Activated naive CD4-positive, alpha-beta T cell (primary cell): ENCODE data around the gene LURAP1L.

Experiments
- DNase-seq, 4 experiments: peaks; one replicate each; lab custom pipeline; 2025; lab: John Stamatoyannopoulos, UW

Gene LURAP1L, protein sequence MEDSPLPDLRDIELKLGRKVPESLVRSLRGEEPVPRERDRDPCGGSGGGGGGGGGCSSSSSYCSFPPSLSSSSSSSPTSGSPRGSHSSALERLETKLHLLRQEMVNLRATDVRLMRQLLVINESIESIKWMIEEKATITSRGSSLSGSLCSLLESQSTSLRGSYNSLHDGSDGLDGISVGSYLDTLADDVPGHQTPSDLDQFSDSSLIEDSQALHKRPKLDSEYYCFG

GRCh38 chr9:12774861-12775678 lies at the start of gene LURAP1L:
TSS of gene LURAP1L (plus strand) at chr9:12775020. CDS start at chr9:12775716, 696 bp downstream.
- no peak for DNase-seq

GRCh38 chr9:12726795-12727194 lies 48.0 kb upstream of the LURAP1L start:
- no peak for DNase-seq

GRCh38 chr9:12730198-12730597 lies 44.6 kb upstream of the LURAP1L start:
- DNase-seq = no peak

DNA sequence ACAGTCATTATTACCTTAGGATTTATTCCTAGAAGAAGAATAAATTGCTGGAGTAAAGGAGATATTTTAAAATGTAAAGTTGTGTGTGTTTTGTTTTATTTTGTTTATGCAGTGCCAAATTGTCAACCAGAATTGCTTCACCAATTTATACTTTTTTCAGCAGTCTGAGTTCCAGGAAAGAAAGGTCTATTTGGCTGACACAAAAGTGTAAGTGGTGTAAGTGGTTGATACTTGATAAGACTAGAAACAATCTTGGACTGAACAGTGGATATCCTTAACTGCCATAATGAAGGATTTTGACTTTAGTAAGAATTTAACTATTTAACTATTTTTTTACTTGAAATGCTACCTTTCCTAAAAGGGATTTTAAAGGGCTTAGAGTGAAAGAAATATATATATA lies 43.9 kb upstream of the LURAP1L start:
- DNase-seq = no peak

- no peak for DNase-seq
Measured at GRCh38 chr9:12732971-12733370, 41.8 kb upstream of the LURAP1L start.

- DNase-seq = no peak
Measured at GRCh38 chr9:12735665-12736064, 39.2 kb upstream of the LURAP1L start.

- DNase-seq = no peak
Measured at GRCh38 chr9:12737871-12738270, 36.9 kb upstream of the LURAP1L start.

GRCh38 chr9:12739014-12739652 lies 35.7 kb upstream of the LURAP1L start:
- DNase-seq = no peak

DNA sequence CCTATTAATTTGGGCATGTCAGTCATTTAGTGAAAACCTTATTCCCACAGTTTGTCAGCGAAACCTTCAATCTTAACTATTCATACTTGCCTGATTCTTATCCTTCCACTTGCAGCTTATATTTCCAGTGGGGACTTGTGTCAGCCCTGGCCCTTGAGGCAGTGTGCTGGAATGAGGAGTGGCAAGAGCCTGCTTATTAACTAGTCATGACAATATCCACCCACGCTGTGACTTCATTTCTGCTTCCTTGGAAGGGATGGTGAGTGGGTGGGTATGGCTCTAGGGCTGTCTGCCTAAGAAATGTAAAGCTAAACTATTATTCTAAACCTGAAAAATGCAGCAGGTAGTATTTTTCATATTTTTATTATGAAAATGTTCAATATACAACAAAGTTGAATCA lies 34.0 kb upstream of the LURAP1L start:
- DNase-seq = no peak

GRCh38 chr9:12748016-12748415 lies 26.8 kb upstream of the LURAP1L start:
- no peak for DNase-seq

DNA sequence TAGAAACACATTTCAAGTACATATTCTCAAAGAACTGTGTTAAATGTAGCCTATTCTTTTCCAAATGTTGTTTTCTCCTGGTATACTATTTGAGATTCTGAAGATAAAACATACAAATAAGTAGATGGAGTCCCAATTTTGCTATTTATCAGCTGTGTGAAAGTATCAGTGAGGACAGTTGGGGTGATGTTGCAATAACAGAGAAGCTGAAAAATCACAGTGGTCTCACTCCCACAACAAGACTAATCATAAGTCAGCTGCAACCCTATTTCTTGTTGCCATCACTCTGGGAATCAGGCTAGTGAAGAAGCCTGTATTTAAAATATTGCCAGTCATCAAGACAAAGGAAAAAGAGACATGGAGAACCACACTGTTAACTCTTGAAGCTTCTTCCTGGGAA lies 25.9 kb upstream of the LURAP1L start:
- DNase-seq = no peak

GRCh38 chr9:12753931-12754330 lies 20.9 kb upstream of the LURAP1L start:
- no peak for DNase-seq

DNA sequence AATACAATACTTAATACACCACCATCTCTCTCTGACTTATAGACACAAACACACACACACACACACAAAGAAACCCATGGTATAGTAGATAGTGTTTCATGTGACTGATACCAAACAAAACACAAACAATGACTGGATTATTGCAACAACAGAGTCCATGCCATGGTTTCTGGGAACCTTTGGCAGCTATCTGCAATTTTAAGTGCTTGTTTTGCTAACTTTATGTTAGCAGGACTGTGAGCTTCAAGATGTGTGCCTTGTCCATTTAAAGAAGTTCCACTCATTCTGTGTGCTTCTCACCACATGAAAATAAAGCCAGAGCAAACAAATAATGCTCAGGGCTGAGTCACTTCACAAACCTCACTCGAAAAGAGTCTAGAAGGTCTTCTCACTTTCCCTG lies 15.1 kb upstream of the LURAP1L start:
- no peak for DNase-seq

- no peak for DNase-seq
Measured at GRCh38 chr9:12760758-12761157, 14.1 kb upstream of the LURAP1L start.

- DNase-seq = no peak
Measured at GRCh38 chr9:12764150-12764549, 10.7 kb upstream of the LURAP1L start.

DNA sequence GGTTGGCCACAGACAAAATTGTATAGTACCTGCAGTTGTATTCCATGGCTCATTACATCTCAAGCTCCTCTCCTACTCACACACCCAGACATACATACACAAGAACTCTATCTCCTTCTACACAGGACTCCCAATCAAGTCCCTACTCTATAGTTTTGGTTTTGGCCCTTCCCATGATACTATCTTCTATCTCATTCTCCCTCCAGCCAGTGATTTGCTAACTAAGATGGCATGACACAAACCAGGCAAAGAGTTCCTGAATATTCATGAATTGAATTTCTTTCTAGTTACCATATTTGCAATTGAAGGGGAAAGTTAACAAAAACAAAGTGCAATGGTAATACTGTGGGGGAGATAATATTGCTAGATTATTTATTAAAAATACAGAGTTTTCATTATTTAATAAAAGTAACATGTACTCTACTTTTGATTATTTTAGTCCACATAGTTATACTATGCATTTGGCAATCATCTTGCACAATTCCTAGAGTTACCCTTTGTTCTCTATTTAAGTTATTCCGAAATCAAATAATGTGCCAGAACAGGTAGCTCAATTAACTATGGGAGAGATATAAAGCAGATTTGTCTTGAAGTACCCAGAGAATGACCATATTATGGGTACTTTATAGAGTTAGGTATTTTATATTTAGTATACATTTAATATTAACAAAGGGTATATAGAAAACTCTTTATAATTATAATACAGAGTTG lies 9.6 kb upstream of the LURAP1L start:
- DNase-seq = no peak

- DNase-seq = no peak
Measured at GRCh38 chr9:12766357-12766756, 8.5 kb upstream of the LURAP1L start.

- DNase-seq = no peak
Measured at GRCh38 chr9:12770261-12770660, 4.6 kb upstream of the LURAP1L start.

DNA sequence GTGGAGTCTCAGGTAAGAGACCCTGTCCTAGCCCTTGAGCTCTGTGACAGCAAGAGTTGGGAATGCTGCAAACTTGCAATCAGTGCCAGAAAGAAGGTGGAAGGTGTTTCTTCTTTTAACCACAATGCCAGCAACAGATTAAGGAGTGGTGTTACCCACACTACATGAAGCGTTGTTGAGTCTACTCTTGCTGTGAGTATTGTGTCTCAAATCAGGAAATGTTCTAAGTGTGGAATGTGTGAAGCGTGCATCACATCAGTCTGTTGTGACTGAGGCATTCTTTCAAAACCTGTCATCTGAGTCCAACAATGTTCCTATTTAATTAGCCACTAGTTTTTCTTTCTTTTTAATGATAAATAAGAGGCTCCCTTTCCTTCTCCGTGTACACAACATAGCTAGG lies 2.9 kb upstream of the LURAP1L start:
- no peak for DNase-seq

GRCh38 chr9:12773562-12773961 lies 1.3 kb upstream of the LURAP1L start:
- no peak for DNase-seq

DNA sequence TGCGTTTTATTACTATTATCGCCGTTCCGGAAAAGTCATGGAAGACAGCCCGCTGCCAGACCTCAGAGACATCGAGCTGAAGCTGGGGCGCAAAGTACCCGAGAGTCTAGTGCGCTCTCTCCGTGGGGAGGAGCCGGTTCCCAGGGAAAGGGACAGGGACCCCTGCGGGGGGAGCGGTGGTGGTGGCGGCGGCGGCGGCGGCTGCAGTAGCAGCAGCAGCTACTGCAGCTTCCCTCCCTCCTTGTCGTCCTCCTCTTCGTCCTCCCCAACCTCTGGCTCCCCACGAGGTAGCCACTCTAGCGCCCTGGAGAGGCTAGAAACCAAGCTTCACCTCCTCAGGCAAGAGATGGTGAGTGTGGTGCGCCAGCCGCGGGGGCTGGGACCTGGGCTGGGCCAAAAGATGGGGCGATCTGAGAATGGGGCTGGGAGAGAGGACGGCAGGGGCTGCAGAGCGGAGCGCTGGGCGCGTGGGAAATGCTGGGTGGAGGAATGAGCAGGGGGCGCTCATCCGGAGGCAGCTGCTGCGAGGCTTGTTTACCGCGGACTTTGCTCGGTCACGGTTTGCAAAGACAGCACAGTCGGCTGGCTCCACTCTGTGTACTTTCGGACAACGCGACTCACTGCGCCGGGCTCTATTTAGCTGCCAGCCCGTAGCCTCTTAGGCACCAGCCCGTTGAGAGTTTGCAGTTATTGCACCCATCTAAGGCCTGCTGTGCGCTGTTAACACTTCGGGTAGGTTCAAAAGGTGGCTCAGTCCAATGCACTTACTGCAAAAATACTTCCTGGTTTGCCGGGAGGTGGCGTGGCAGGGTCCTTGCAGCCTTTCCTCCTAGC lies 1.1 kb downstream of the LURAP1L start:
- no peak for DNase-seq
